Fibroblast of pulmonary artery (primary cell): ENCODE measurements around the gene ZSCAN2.

ENCODE experiments used
- DNase-seq: peaks from one replicate; pipeline ENCODE4 v3.0.0-alpha.2; 2010; ENCODE audit warnings: low read depth
- H3K4me3 ChIP-seq: replicated peaks from 2 replicates; pipeline ENCODE4 v1.5.1; 2011; ENCODE audit warnings: low read depth, mild to moderate bottlenecking, control low read depth, low read length, moderate library complexity
- CTCF ChIP-seq: IDR thresholded peaks from 2 replicates; pipeline ENCODE4 v1.5.1; 2011; ENCODE audit warnings: mild to moderate bottlenecking, control low read depth, low read length, inconsistent platforms; ENCODE audit errors: missing control alignments

The ZSCAN2 gene

DNA sequence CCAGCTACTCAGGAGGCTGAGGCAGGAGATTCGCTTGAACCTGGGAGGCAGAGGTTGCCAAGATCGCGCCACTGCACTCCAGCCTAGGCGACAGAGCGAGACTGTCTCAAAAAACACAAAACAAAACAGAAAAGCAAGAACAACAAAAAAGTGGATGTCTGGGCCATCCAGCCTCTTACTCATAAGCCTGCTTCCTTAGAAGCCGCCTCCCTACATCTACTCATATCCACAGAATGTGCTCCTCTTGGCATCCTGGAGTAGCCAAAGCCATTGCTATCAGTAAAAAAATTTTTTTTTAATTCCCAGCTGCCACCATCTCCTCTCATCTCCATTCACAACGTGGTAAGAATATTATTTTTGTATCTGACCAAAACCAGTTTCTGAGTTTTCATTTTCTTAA, 10.8 kb downstream of the ZSCAN2 start:
- no peak for TF ChIP-seq CTCF
- peak; percentile 26 for DNase-seq
- H3K4me3 ChIP-seq = no peak overlapping the region

- TF ChIP-seq CTCF = no peak
- H3K4me3 ChIP-seq = no peak overlapping the region
- no peak for DNase-seq
These were observed 15.4 kb downstream of the ZSCAN2 start for GRCh38 chr15:84616235-84616634.

DNA sequence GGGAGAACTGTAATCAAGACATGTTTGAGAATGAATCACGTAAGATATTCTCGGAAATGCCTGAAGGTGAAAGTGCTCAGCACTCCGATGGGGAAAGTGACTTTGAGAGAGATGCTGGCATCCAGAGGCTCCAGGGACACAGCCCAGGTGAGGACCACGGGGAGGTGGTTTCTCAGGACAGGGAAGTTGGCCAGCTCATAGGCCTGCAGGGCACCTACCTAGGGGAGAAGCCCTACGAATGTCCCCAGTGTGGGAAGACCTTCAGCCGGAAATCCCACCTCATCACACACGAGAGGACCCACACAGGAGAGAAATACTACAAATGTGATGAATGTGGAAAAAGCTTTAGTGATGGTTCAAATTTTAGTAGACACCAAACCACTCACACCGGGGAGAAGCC, 19.8 kb downstream of the ZSCAN2 start:
- no peak for DNase-seq
- TF ChIP-seq CTCF = no peak
- no peak overlapping the region for H3K4me3 ChIP-seq

DNA sequence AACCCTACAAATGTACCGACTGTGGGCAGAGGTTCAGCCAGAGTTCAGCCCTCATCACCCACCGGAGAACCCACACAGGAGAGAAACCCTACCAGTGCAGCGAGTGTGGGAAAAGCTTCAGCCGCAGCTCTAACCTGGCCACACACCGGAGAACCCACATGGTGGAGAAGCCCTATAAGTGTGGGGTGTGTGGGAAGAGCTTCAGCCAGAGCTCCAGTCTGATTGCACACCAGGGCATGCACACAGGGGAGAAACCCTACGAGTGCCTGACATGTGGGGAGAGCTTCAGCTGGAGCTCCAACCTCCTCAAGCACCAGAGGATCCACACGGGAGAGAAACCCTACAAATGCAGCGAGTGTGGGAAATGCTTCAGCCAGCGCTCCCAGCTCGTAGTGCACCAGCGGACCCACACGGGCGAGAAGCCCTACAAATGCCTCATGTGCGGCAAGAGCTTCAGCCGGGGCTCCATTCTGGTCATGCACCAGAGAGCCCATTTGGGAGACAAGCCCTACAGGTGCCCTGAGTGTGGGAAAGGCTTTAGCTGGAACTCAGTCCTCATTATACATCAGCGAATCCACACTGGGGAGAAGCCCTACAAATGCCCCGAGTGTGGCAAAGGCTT, 20.7 kb downstream of the ZSCAN2 start:
- no peak for DNase-seq
- TF ChIP-seq CTCF = no peak
- no peak overlapping the region for H3K4me3 ChIP-seq

DNA sequence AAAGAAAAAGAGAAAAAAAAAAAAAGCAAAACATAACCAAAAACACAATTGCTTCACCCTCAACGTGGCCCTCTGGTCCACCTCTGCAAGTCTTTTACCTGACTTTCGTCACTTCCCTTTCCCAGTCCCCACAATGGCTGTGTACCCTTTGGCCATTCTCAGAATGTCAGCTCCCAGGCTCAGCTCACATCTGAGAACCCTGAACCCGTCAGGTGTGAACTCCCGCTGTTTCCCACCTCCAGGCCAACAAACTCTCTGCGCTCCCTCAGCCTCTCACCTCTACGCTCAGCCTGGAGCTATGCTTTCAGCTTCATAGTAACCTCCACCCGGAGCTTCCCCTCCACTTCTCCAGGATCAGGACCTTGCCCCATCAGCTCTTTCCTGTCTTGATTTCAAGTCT, 23.6 kb downstream of the ZSCAN2 start:
- TF ChIP-seq CTCF = no peak
- DNase-seq = no peak
- H3K4me3 ChIP-seq = no peak overlapping the region

DNA sequence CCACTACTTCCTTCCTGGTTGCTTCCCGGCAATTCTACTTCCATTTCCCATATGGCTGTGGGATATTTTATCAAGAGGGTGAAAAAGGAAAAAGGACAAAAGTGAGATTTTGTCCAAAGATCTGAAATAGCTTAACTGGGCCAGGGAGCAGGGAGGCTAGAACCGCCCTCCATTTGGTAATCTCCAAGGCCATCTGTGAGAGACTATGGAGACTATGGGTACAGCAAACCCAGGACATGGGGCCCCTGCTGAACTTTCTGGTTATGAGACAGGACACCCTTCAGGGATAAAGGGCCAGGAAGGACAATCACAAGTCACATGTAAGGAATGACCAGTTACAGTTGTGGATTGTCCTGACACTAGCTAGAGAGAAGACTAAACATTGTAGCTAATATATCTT, 24.3 kb downstream of the ZSCAN2 start:
- no peak for DNase-seq
- no peak for TF ChIP-seq CTCF
- no peak overlapping the region for H3K4me3 ChIP-seq

GRCh38 chr15:84629033-84629432, 28.2 kb downstream of the ZSCAN2 start:
- no peak overlapping the region for H3K4me3 ChIP-seq
- TF ChIP-seq CTCF = no peak
- no peak for DNase-seq
